Large intestine (tissue), 3 donors: ENCODE results near the gene LASP1. TPM values are rescaled to one million over a fixed set of nuclear protein-coding genes. Genes with fewer than 3 reads are reported as not detected.
A peak's percentile ranks its signal among the peaks of the same experiment; 100 is the strongest.

ENCODE experiments used
- DNase-seq, 2 donors: peaks; one replicate each; pipeline versions ENCODE4 v3.0.0 to v3.0.0-alpha.2; 2013
- H3K27ac ChIP-seq: one replicate; pipeline ENCODE4 v1.5.1; 2013; ENCODE audit warnings: low read length
- H3K27me3 ChIP-seq: 2 replicates; pipeline ENCODE4 v1.6.1; 2013; ENCODE audit warnings: low read length; ENCODE audit not compliant: control insufficient read depth, insufficient read depth
- H3K36me3 ChIP-seq: 2 replicates; pipeline ENCODE4 v1.6.1; 2013; ENCODE audit warnings: low read length; ENCODE audit not compliant: control insufficient read depth, insufficient read depth
- H3K4me1 ChIP-seq: one replicate; pipeline ENCODE4 v1.6.1; 2013; ENCODE audit warnings: low read length; ENCODE audit not compliant: control insufficient read depth, insufficient read depth
- H3K4me3 ChIP-seq: one replicate; pipeline ENCODE4 v1.5.1; 2013; ENCODE audit warnings: low read length
- H3K9me3 ChIP-seq: one replicate; pipeline ENCODE4 v1.6.1; 2013; ENCODE audit warnings: mild to moderate bottlenecking, low read depth, low read length, moderate library complexity; ENCODE audit not compliant: control insufficient read depth
- WGBS: methylation state at CpG from one replicate; pipeline ENCODE4 v1.1.5; 2013; ENCODE audit warnings: low lambda C conversion rate; ENCODE audit not compliant: insufficient coverage; 5-methylcytosine and 5-hydroxymethylcytosine counted together
- polyA plus RNA-seq: library from polyadenylated mRNA; unstranded; fragments of 120-200 nt; gene quantifications from one replicate; pipeline ENCODE4 v1.2.1, GENCODE V29; 2013

The LASP1 gene
- polyA plus RNA-seq, 1 donor: 244 TPM

DNA sequence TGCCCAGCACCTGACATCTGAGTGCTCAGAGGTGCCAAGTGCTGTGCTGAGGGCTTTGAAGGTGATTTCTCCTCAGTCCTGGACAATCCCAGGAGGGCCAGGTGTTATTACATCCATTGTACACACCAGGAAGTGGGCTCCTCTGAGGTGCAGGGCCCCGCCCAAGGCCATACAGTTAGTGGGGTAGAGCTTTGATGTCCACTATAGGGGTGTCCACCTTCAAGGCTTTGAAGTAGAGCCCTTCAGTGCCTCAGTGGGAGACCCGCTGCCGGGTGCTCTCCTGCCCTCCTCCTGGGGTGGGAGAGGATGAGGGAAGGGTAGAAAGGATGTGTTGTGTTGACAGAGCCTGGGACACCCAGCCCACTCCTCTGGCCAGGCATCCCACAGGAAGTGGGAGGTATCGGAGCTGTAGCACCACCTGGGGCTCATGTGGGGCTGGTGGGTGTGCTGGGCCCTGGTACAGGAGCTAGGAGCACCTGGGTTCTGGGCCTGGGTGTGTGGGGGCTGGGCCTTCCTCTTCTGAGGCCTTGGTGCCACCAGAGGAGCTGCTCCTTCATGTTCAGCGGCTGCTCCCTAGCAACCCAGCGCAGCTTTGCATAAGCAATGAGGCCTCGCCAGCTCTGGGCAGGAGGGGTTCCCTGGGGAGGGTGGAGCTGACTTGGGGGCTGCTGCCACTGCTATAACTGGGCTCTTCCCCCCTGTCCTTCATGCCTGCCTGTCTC lies 7.4 kb downstream of the LASP1 start:
- peaks cover 74% of the 10 kb centered on the region for H3K4me1 ChIP-seq
- H3K36me3 ChIP-seq: peaks cover 61% of the 10 kb centered on the region
- no peak overlapping the region for H3K27ac ChIP-seq
- no peak for DNase-seq
- H3K27me3 ChIP-seq: no peaks in the 10 kb centered on the region
- no peak overlapping the region for H3K4me3 ChIP-seq
- no CpG with 5 or more reads among the region's 7 CpGs for WGBS
- no peaks in the 10 kb centered on the region for H3K9me3 ChIP-seq

DNA sequence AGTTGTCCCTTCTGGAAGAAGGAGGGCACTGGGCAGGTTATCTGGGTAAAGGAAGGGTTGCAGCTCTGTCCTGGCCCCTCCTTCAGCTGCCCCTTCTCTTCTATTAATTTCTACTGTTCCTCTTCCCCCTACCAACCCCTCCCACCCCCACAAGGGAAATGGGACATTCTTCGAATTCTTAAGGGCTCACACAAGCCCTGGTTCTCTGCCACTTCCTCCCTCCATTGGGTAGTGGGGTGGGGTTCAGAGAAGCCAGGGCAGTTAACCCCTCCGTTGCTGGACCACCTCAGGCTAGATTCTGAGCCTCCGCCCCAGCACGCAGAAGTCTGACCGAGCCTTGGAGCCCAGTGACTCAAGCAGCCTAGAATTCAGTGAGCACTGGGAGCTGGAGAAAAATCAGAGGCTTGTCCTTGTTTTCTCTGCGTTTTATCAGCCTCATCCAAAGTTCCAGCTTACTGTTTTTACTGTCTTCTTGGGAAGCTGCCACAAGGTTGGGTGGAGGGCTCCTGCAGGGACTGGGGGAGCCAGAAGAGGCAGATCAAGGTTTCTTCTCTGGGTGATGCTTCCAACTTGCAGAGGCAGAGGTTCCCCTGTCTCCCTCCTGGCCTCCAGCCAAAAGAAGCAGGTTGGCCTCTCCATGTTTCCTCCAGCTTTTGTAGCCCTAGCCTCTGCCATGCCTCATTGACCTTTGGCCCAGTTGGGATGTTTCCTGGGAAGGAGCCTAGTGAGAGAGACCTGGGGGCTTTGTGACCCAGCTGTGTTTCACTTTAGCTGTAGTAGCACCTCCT lies 10.2 kb downstream of the LASP1 start:
- Histone ChIP-seq H3K27ac (peak overlapping the region; percentile 25), H3K36me3 (peaks cover 70% of the 10 kb centered on the region), H3K9me3 (no peaks in the 10 kb centered on the region), H3K4me1 (peaks cover 69% of the 10 kb centered on the region), H3K4me3 (no peak overlapping the region), H3K27me3 (no peaks in the 10 kb centered on the region)
- whole genome bisulfite sequencing: no CpG with 5 or more reads among the region's 6 CpGs
- peak in 1 of 2 donors; percentile 55 for DNase-seq

DNA sequence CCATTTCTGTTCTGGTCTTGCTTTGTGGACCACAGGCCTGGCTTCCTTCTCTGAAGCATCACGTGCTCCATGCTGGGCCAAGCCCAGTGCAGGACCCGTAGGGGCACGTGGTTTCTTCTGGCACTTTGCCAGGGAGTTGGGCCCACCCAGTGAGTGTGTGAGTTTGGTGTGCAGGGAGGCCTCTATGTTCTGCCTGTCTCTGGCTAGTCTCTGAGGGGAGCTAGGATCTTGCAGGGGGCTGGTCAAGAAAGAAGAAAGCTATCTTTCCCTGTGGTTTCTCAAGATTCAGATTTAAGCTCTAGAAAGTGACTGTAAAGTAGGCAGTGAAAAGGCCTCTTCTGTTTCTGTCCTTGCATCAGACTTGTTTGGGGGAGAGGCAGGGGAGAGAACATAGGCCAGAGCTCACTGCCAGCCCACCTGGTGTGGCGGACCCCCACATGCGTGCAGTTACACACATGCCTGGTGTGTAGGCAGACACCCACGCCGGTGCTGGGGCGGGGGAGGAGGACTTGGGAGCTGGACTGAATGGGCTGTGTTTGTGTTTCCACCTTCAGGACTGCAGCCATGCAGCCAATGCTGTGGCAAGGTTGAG lies 11.8 kb downstream of the LASP1 start:
- H3K36me3 ChIP-seq: peaks cover 70% of the 10 kb centered on the region
- H3K4me3 ChIP-seq: no peak overlapping the region
- peak overlapping the region; percentile 25 for H3K27ac ChIP-seq
- H3K4me1 ChIP-seq: peaks cover 78% of the 10 kb centered on the region
- DNase-seq: peak; percentile 70 to 82
- no peaks in the 10 kb centered on the region for H3K9me3 ChIP-seq
- no CpG with 5 or more reads among the region's 8 CpGs for WGBS
- no peaks in the 10 kb centered on the region for H3K27me3 ChIP-seq

DNA sequence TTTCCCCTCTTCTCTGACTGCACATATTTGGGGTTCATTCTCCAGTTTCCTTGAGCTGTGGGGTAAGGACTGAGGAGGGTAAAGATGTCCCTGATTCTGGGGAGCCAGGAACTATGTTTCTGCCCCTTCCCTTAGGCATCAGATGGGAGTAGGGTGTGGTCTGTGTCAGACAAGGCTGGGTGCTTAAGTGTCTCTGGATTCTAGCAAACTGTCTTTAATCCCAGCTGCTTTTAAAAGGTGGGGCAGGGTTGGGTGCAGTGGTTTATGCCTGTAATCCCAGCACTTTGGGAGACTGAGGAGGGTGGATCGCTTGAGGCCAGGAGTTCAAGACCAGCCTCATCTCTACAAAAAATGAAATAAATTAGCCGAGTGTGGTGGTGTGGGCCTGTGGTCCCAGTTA lies 13.0 kb downstream of the LASP1 start:
- DNase-seq: no peak
- H3K9me3 ChIP-seq: no peaks in the 10 kb centered on the region
- no peak overlapping the region for H3K4me3 ChIP-seq
- H3K4me1 ChIP-seq: peaks cover 75% of the 10 kb centered on the region
- H3K36me3 ChIP-seq: peaks cover 71% of the 10 kb centered on the region
- no CpG with 5 or more reads among the region's 2 CpGs for WGBS
- peak overlapping the region; percentile 94 for H3K27ac ChIP-seq
- no peaks in the 10 kb centered on the region for H3K27me3 ChIP-seq

DNA sequence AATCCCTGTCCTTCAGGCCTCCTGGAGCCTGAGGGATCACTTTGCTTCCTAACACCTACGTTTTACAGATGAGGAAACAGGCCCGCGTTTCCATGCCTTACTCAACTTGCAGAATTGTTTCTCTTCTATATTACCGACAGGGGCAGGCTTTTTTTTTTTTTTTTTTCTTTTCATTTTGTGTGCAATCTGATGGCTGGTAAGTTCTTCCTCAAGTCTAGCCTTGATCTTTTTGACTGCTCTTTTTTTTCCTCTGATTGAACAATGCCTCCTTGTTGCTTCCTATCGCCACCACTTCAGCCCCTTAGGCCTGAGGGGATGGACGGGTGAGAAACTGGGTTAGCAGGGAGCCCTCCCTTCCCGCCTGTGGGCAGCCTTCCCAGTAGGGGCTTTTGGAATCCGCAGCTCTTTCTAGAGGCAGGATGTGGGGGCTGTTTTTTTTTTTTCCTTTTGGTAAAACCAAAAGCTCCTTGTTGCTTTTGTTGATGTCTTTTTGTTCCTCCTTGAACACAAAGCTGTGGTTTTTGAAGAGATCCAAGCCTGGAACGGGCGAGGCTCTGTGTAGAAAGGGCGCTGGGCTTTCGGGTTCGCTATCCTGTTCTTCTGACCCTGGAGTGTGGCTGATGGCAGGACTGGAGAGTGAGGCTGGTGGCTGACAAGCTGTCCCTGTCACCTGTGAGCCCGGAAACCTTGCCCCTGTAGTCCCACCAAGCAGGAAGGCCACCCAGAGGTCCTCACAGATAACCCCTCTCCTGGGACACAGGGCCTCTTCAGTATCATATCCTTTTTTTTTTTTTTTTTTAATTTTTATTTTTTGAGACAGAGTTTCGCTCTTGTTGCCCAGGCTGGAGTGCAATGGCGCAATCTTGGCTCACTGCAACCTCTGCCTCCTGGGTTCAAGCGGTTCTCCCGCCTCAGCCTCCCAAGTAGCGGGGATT lies 14.0 kb downstream of the LASP1 start:
- H3K4me3 ChIP-seq: no peak overlapping the region
- 62% methylated on average over 4 of the region's 19 CpGs for WGBS
- DNase-seq: peak in 1 of 2 donors; percentile 22
- H3K27ac ChIP-seq: peak overlapping the region; percentile 94
- peaks cover 71% of the 10 kb centered on the region for H3K4me1 ChIP-seq
- H3K27me3 ChIP-seq: no peaks in the 10 kb centered on the region
- peaks cover 70% of the 10 kb centered on the region for H3K36me3 ChIP-seq
- no peaks in the 10 kb centered on the region for H3K9me3 ChIP-seq

DNA sequence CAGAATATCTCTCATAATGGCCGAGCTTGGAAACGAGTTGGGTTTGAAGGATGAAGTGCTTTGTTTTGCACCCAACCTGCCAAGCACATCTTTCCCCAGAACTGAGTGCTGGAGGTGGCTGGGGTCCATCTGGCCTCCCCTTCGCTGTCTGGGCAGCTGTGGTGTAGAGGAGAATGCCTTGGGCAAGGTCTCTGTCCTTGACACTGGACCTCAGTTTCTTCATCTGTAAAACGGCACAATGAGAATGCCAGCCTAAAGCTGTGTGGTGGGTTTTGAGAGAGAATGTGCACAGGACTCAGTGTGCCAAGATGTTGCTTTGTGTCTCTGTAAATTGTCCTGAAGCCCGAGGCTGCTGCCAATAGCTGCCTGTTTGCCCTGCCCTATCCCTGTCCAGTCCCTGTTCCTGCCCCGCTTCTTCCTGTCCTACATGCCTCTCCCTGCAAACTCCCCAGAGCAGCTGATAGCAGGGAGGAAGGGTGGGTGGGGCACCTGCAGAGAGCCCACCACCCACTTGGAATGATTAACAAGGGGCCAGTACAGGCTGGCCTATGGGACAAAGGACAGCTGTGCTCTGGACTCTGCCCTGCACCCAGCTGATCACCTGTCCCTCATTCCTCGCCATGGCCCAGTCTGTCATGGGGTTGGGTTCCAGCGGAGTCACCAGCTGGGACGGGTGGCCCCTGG lies 15.3 kb downstream of the LASP1 start:
- Histone ChIP-seq H3K27me3 (no peaks in the 10 kb centered on the region), H3K9me3 (no peaks in the 10 kb centered on the region), H3K4me3 (no peak overlapping the region), H3K27ac (peak overlapping the region; percentile 94), H3K36me3 (peaks cover 70% of the 10 kb centered on the region), H3K4me1 (peaks cover 67% of the 10 kb centered on the region)
- DNase-seq: peak; percentile 91 to 96
- WGBS: 100% methylated on average over 1 of the region's 9 CpGs

DNA sequence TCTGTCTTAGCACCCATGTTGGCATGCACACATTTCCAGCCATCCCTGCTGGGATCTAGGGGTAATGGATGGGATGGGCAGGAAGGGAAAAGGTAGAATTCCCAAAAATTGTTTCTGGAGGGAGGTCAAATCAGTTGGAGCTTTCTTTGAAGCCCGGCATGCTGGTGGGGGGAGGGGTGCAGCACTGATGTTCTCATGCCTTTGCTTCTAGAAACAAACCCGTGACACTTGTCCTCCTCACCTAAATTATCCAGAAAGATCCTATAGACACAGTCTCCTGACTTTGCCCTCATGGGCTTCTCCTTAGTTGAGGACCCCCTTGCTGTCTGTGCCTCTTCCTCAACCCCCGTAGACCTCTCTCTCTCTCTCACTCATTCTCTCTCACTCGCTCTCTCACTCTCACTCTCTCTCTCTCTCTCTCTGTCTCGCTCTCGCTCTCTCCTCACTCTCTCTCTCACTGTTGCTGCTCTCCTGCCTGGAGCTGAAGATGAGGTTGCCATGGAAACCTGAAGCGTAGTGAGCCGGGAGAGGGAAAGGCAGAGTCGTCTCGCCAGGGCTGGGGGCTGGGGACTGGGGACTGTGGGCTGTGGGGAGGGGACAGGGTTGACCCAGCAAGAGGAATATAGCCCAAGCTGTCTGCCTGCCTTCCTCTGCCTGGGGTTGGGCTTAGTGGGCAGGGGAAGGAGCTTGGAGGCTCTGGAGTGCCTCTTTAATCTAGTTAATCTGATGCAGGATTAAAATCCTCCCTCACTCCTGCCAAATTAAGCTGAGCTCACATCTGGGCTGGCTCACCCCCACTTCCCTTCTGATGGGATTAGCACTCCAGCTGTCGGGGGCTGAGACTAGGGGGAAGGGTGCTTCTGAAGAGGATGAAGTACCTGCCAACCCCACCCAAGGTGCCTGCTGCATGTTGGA lies 16.1 kb downstream of the LASP1 start:
- peak in 1 of 2 donors; percentile 51 for DNase-seq
- Histone ChIP-seq H3K4me1 (peaks cover 59% of the 10 kb centered on the region), H3K36me3 (peaks cover 70% of the 10 kb centered on the region), H3K9me3 (no peaks in the 10 kb centered on the region), H3K4me3 (no peak overlapping the region), H3K27me3 (no peaks in the 10 kb centered on the region), H3K27ac (peak overlapping the region; percentile 94)
- WGBS: 40% methylated on average over 1 of the region's 11 CpGs

DNA sequence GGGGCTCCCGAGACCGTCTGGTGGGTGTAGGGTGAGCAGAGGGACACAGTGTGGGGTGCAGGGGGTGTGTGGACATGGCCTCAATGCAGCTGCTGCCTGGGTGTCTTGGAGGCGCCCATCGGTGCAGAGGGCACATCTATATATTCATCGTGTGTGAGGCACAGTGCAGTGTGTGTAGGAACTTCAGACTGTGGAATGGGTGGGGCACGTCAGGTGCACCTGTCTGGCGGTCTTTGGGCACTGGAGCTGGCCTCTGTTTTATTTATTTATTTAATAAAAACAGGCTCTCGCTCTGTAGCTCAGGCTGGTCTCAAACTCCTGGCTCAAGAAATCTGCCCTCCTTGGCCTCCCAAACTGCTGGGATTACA lies 16.8 kb downstream of the LASP1 start:
- Histone ChIP-seq H3K4me3 (no peak overlapping the region), H3K4me1 (peaks cover 53% of the 10 kb centered on the region), H3K27ac (peak overlapping the region; percentile 94), H3K36me3 (peaks cover 71% of the 10 kb centered on the region), H3K9me3 (no peaks in the 10 kb centered on the region), H3K27me3 (no peaks in the 10 kb centered on the region)
- peak; percentile 80 to 89 for DNase-seq
- WGBS: no CpG with 5 or more reads among the region's 8 CpGs

DNA sequence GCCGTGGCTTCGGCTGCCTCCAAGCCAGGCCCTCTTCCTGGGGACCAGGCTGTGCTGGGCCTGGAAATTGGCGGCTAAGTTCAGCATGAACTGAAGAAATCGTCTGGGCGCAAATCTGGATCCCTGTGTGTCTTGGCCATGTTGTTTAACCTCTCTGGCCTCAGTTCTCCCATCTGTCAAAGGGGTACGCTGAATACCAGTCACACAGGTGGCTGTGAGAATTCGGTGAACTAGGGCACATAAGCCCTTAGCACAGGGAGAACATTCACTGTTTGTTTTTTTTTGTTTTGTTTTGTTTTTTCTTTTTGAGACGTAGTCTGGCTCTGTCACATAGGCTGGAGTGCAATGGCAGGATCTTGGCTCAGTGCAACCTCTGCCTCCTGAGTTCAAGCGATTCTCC lies 19.0 kb downstream of the LASP1 start:
- Histone ChIP-seq H3K36me3 (peaks cover 74% of the 10 kb centered on the region), H3K27ac (no peak overlapping the region), H3K4me3 (no peak overlapping the region), H3K4me1 (peaks cover 42% of the 10 kb centered on the region), H3K9me3 (no peaks in the 10 kb centered on the region), H3K27me3 (no peaks in the 10 kb centered on the region)
- no CpG with 5 or more reads among the region's 9 CpGs for WGBS
- DNase-seq: no peak
